IPS-11a (cell line): ENCODE results near the gene CEP20.
"Not testable (repeated sequence)": the region's sequence is repeated elsewhere in the genome, so short reads cannot be mapped to it uniquely, and the experiment has no call there.

ENCODE experiments used
- H3K4me3 ChIP-seq: one replicate; pipeline ENCODE4 v1.5.1; 2013; ENCODE audit warnings: low read depth, low read length, control low read depth

Gene CEP20

GRCh38 chr16:15861996-15862395, 26.4 kb downstream of the CEP20 start:
- H3K4me3 ChIP-seq, result no peak overlapping the region

DNA sequence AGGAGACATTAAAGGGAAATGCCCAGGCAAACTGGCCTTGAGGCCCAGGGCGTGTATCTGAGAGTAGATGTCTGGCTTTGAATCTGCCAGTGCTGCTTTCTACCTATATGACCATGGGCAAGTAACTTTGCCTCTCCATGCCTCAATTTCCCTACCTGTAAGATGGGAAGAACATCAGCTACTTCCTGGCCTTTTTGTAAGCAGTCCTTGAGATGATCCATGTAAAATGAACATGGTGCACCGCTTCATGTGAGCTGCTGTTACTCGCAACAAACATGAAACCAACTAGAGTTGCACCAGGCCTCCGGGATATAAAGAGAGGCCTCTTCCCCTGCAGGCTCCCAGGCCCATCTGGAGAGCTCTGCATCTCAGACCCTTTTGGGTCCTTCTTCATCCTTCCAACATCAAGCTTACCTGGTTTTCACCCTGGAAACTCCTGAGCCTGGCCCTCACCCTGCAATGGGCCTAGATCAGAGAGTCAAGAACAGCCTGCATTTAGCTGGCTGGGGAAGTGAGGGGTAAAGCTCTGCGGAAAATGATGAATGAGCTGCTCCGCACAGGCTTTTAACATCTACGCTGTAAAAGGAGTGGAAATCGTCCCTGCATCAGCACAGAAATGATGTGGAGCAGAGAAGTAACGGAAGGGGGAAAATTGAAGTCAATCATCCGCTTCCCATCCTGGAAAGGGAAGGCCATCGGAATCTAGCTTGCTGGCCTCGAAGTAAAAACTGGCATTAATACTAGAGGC, 29.3 kb downstream of the CEP20 start:
- no peak overlapping the region for H3K4me3 ChIP-seq

- H3K4me3 ChIP-seq, result peak overlapping the region; percentile 61
Measured at GRCh38 chr16:15857724-15858560, 30.5 kb downstream of the CEP20 start.

- peak within 1 kb of the TSS; percentile 61 for H3K4me3 ChIP-seq
Measured at GRCh38 chr16:15856901-15857698, 31.3 kb downstream of the CEP20 start, which contains the start of gene MYH11. TSS of gene MYH11 (minus strand) at chr16:15857028. CDS start at chr16:15838252, 18,776 bp downstream.

DNA sequence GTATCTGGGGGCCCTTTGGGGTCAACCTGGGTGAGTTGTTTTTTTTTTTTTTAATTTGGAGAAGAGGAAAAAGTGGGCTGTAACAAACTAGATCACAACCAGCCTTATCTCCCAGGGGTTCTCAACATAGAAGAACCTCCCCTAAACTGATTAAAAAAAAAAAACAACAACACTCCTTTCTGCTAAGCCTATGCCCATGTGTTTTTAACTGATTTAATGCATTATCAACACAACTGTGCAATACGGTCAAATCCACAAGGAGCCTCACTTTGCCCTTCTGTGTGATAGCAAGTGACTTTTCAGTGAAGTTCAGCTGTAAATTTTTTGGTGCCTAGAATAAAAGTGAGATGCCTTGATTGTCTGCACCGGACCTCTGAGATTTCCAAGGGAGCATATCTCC, 32.2 kb downstream of the CEP20 start:
- no peak overlapping the region for H3K4me3 ChIP-seq

DNA sequence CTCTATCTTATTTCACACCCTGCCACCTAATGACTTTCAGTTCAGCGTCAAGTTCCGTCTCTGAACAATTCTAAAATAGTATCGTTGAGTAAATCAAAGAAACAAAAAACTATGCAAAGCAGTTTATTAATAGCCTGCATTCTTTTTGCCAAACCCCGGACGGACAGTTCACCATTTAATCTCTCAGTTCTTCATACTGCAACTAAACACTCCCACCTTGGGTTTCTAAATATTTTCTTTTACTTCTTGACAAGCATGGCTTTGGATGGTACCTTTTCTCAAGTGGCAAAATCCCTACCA, 32.7 kb downstream of the CEP20 start:
- no peak overlapping the region for H3K4me3 ChIP-seq

- no peak overlapping the region for H3K4me3 ChIP-seq
Measured at GRCh38 chr16:15854906-15855703, 33.3 kb downstream of the CEP20 start.

GRCh38 chr16:15854061-15854460, 34.3 kb downstream of the CEP20 start:
- H3K4me3 ChIP-seq, result no peak overlapping the region

- no peak overlapping the region for H3K4me3 ChIP-seq
Measured at GRCh38 chr16:15853021-15853420, 35.4 kb downstream of the CEP20 start.

GRCh38 chr16:15850555-15850954, 37.8 kb downstream of the CEP20 start:
- H3K4me3 ChIP-seq, result not testable (repeated sequence)

DNA sequence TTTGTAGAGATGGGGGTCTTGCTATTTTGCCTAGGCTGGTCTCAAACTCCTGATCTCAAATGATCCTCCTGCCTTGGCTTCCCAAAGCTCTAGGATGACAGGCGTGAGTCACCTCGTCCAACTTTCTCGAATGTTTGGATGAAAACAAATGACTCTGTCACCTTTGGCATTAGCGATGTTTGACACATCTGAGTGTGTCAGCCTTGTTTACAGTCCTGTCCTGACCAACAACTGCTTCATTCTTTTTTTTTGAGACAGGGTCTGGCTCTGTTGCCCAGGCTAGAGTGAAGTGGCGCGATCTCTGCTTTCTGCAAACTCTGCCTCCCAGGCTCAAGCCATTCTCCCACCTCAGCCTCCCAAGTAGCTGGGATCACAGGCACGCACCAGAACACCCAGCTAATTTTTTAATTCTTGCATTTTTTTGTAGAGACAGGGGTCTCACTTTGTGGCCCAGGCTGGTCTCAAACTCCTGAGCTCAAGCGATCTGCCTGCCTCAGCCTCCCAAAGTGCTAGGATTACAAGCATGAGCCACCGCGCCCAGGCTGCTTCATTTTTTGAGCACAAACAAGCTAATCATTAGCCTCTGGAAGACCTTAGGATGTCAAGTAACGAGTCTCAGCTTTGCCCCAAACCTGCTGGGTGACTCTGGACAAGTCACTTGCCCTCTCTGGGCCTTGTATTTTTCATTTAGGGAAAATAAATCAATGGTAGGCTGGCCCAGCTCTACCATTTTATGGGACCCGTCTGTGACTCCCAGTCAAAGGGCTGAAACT, 39.0 kb downstream of the CEP20 start:
- H3K4me3 ChIP-seq, result no peak overlapping the region

- no peak overlapping the region for H3K4me3 ChIP-seq
Measured at GRCh38 chr16:15847611-15848175, 40.7 kb downstream of the CEP20 start.

GRCh38 chr16:15846510-15846909, 41.9 kb downstream of the CEP20 start:
- H3K4me3 ChIP-seq, result no peak overlapping the region

GRCh38 chr16:15843635-15844279, 44.6 kb downstream of the CEP20 start:
- no peak overlapping the region for H3K4me3 ChIP-seq

- not testable (repeated sequence) for H3K4me3 ChIP-seq
Measured at GRCh38 chr16:15839204-15839603, 49.2 kb downstream of the CEP20 start.

DNA sequence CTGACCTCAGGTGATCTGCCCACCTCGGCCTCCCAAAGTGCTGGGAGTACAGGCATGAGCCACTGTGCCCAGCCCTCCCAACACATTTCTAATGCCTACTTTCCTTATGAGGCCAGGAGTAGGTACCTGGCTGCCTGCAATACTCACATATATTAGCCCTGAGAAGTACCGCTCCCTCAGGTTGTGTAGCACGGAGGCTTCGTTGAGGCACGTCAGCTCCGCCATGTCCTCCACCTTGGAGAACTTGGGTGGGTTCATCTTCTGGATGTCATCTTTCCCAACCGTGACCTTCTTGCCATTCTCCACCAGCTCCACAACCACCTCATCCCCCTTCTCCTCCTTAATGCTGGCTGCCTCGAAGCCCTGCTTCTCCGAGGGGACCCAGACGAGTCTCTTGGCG, 50.6 kb downstream of the CEP20 start:
- H3K4me3 ChIP-seq, result no peak overlapping the region

- no peak overlapping the region for H3K4me3 ChIP-seq
Measured at GRCh38 chr16:15836965-15837611, 51.3 kb downstream of the CEP20 start.

DNA sequence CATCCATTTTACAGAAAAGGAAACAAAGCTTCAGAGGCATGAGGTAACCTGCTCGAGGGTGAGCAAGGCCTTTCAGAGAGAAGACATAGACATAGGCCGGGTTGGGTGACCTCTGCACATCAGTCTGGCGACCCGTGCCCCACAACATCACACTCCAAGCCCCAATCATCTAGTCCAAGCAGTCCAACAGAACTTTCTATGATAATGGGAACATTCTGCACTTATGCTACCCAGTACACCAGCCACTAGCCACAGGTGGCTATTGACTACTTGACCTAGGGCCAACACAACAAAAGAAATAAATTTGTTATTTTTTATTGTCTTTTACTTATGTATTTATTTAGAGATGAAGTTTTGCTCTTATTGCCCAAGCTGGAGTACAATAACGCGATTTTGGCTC, 52.3 kb downstream of the CEP20 start:
- no peak overlapping the region for H3K4me3 ChIP-seq
